GM12878 (cell line): ENCODE measurements around the gene MRPL53. TPM values are rescaled to one million over a fixed set of nuclear protein-coding genes. Genes with fewer than 3 reads are reported as not detected.

Experiments used
- ATAC-seq: fragments of 200-7000 bp; cut with Tn5 transposase; 3 replicates; pipeline ENCODE4 v1.9.1; 2020; ENCODE audit warnings: mild to moderate bottlenecking, moderate library complexity
- BruUV-seq: library from RNA; stranded (reverse); fragments of 400-500 nt; replicated peaks from 2 replicates; lab custom pipeline; 2021; lab: Mats Ljungman, UMichigan
- CTCF ChIA-PET: fragments of 300-600 bp; sonication (Branson Sonifier 250); formaldehyde crosslinking; extraction: SDS; loops from one replicate; lab custom pipeline; 2021; ENCODE audit warnings: inconsistent platforms; lab: Yijun Ruan, JAX
- POLR2A ChIA-PET: fragments of 350-600 bp; formaldehyde crosslinking; extraction: SDS; loops from one replicate; lab custom pipeline; 2021; ENCODE audit warnings: inconsistent platforms; lab: Charles Lee
- RAD21 ChIA-PET: fragments of 300-600 bp; sonication (Branson Sonifier 250); formaldehyde crosslinking; loops from one replicate; lab custom pipeline; 2023; ENCODE audit warnings: antibody characterized with exemption; ENCODE audit not compliant: unreplicated experiment; lab: Charles Lee
- SMC1A ChIA-PET: fragments of 300-600 bp; sonication (Branson Sonifier 250); formaldehyde crosslinking; loops from one replicate; lab custom pipeline; 2023; ENCODE audit not compliant: unreplicated experiment, uncharacterized antibody; lab: Charles Lee
- DNase-seq: peaks from one replicate; pipeline ENCODE4 v3.0.0-alpha.2; 2011; ENCODE audit warnings: low read depth, low spot score
- FAIRE-seq: peaks from 3 replicates; lab custom pipeline; 2011; peaks lifted over from hg19 to GRCh38; lab: Jason Lieb, UNC
- H2AFZ ChIP-seq: 2 replicates; pipeline ENCODE4 v1.6.0; 2011; ENCODE audit warnings: low read depth, low read length, control low read depth; ENCODE audit not compliant: control insufficient read depth
- H3K27ac ChIP-seq: 2 replicates; pipeline ENCODE4 v1.5.1; 2011; ENCODE audit warnings: control low read depth; ENCODE audit not compliant: control insufficient read depth, insufficient read depth
- H3K27me3 ChIP-seq, 2 experiments: replicated peaks in 1 of 2; 2 replicates each; pipeline versions ENCODE4 v1.6.0 to v1.6.1; 2011; ENCODE audit warnings: low read length in 1 of 2; ENCODE audit not compliant: control insufficient read depth in 2 of 2, insufficient read depth in 2 of 2
- H3K36me3 ChIP-seq, 2 experiments: 2 replicates each; pipeline ENCODE4 v1.5.1; 2011; ENCODE audit warnings: low read length in 1 of 2; ENCODE audit not compliant: control insufficient read depth in 2 of 2, insufficient read depth in 2 of 2
- H3K4me1 ChIP-seq: 2 replicates; pipeline ENCODE4 v1.6.1; 2011; ENCODE audit warnings: mild to moderate bottlenecking, low read length, moderate library complexity, mixed read lengths; ENCODE audit not compliant: control insufficient read depth, insufficient read depth
- H3K4me2 ChIP-seq: 2 replicates; pipeline ENCODE4 v1.6.0; 2011; ENCODE audit warnings: control low read depth; ENCODE audit not compliant: control insufficient read depth, insufficient read depth
- H3K4me3 ChIP-seq: fragments of 200-600 bp; sonication (generic); 2 replicates; pipeline ENCODE4 v1.5.1; 2016
- H3K79me2 ChIP-seq: 2 replicates; pipeline ENCODE4 v1.6.0; 2011; ENCODE audit warnings: low read length; ENCODE audit not compliant: control insufficient read depth, insufficient read depth
- H3K9ac ChIP-seq: 2 replicates; pipeline ENCODE4 v1.8.0; 2011; ENCODE audit warnings: low read length, control low read depth, mixed read lengths; ENCODE audit not compliant: control insufficient read depth, insufficient read depth
- H3K9me3 ChIP-seq: replicated peaks from 3 replicates; pipeline ENCODE4 v1.5.1; 2011; ENCODE audit warnings: mild to moderate bottlenecking, low read length; ENCODE audit not compliant: control insufficient read depth, insufficient read depth
- H4K20me1 ChIP-seq: 2 replicates; pipeline ENCODE4 v1.6.0; 2011; ENCODE audit not compliant: control insufficient read depth, insufficient read depth
- CBX3 ChIP-seq: fragments of 200-600 bp; sonication (generic); IDR thresholded peaks from 2 replicates; pipeline ENCODE4 v1.6.1; 2016; ENCODE audit warnings: low read depth, borderline replicate concordance
- E2F8 ChIP-seq: fragments of 450-650 bp; IDR thresholded peaks from 2 replicates; pipeline ENCODE4 v1.6.1; 2018; ENCODE audit warnings: mild to moderate bottlenecking, low read depth, moderate library complexity; ENCODE audit not compliant: partially characterized antibody
- EGR1 ChIP-seq, 2 experiments: IDR thresholded peaks; 1 replicate in 1 of 2; 2 replicates in 1 of 2; pipeline ENCODE4 v1.6.1; 2011 to 2012; ENCODE audit warnings: low read depth in 2 of 2, low read length in 2 of 2, borderline replicate concordance in 1 of 2, mild to moderate bottlenecking in 1 of 2, moderate library complexity in 1 of 2
- FOXK2 ChIP-seq: fragments of 450-650 bp; IDR thresholded peaks from 2 replicates; pipeline ENCODE4 v1.6.1; 2017; ENCODE audit warnings: mild to moderate bottlenecking, moderate library complexity
- HDAC6 ChIP-seq: fragments of 200-600 bp; sonication (generic); IDR thresholded peaks from one replicate; pipeline ENCODE4 v1.8.0; 2017; ENCODE audit warnings: antibody characterized with exemption; ENCODE audit not compliant: unreplicated experiment
- HDGF ChIP-seq: fragments of 450-650 bp; IDR thresholded peaks from 2 replicates; pipeline ENCODE4 v1.6.1; 2016; ENCODE audit warnings: antibody characterized with exemption
- MTA3 ChIP-seq: IDR thresholded peaks from 2 replicates; pipeline ENCODE4 v1.6.1; 2012; ENCODE audit warnings: low read length, inconsistent platforms, borderline replicate concordance
- NRF1 ChIP-seq: conservative IDR thresholded peaks from 2 replicates; pipeline ENCODE4 v1.6.1; 2011; ENCODE audit warnings: mild to moderate bottlenecking, low read depth, low read length, improper control_type of control experiment
- RAD51 ChIP-seq: fragments of 450-650 bp; IDR thresholded peaks from 2 replicates; pipeline ENCODE4 v1.6.1; 2016; ENCODE audit warnings: moderate library complexity, mild to moderate bottlenecking, inconsistent platforms
- RUNX3 ChIP-seq: IDR thresholded peaks from 2 replicates; pipeline ENCODE4 v1.6.1; 2012; ENCODE audit warnings: low read length, inconsistent platforms
- SREBF2 ChIP-seq: IDR thresholded peaks from 2 replicates; pipeline ENCODE4 v1.6.1; 2012; ENCODE audit warnings: mild to moderate bottlenecking, low read length
- YBX1 ChIP-seq: fragments of 450-650 bp; IDR thresholded peaks from 2 replicates; pipeline ENCODE4 v1.6.1; 2016; ENCODE audit warnings: antibody characterized with exemption
- ZNF274 ChIP-seq: IDR thresholded peaks from one replicate; pipeline ENCODE4 v1.8.0; 2011; ENCODE audit not compliant: insufficient read length, insufficient read depth
- WGBS: methylation state at CpG from one replicate; pipeline ENCODE4 v1.1.6; 2016; ENCODE audit warnings: low lambda C conversion rate; ENCODE audit not compliant: insufficient replicate concordance, insufficient coverage; ENCODE audit errors: missing lambda C conversion rate; 5-methylcytosine and 5-hydroxymethylcytosine counted together
- in situ Hi-C: fragments of 300-500 bp; cut with MboI; formaldehyde crosslinking; loops from 9 replicates; pipeline ENCODE4 v1.14.3; 2018; ENCODE audit warnings: mixed read lengths
- intact Hi-C: fragments of 100-400 bp; cut with micrococcal nuclease; formaldehyde crosslinking; loops from one replicate; pipeline ENCODE4 v1.14.2; 2022; ENCODE audit not compliant: unreplicated experiment
- polyA plus RNA-seq, 11 experiments: library from polyadenylated mRNA; depleted of rRNA in 4 of 11; unstranded in 6 of 11; stranded (reverse) in 5 of 11; fragments of >200 nt; fragmentation: Nextera tagmentation in 4 of 11; fragmentation: Illumina TruSeq in 1 of 11; extraction: Ambion mirVana in 4 of 11; extraction: Trizol in 1 of 11; gene quantifications; 1 replicate in 1 of 11; 2 replicates in 10 of 11; pipeline versions ENCODE4 v1.2.1 to v1.2.3, GENCODE V29; 2011 to 2016; ENCODE audit warnings: inconsistent platforms in 2 of 11, missing spikeins in 2 of 11, low read depth in 1 of 11
- total RNA-seq, 4 experiments: library from RNA; depleted of rRNA in 3 of 4; stranded (reverse); fragments of >200 nt in 3 of 4; fragmentation: Illumina TruSeq in 1 of 4; extraction: Trizol in 1 of 4; gene quantifications; 2 replicates each; pipeline versions ENCODE4 v1.2.1 to v1.2.3, GENCODE V29; 2013 to 2021

Gene MRPL53
- total and polyA plus RNA-seq, 10 of the 15 experiments (the other 5 are each of a cell fraction or from before 2014, with no cell fraction given): 15.1 to 167 (median 80.9) TPM

- ATAC-seq: no peak
- SMC1A ChIA-PET: no interaction called here
- no peak overlapping the region for H3K4me3 ChIP-seq
- H4K20me1 ChIP-seq: no peaks in the 10 kb centered on the region
- no peak overlapping the region for H3K27ac ChIP-seq
- no TSS peak for BruUV-seq
- no peak overlapping the region for H3K4me2 ChIP-seq
- H3K9ac ChIP-seq: no peak overlapping the region
- WGBS: 25% methylated on average over 31 of the region's 36 CpGs
- POLR2A ChIA-PET: interaction anchor here (1.0 kb wide), 1 partner anchor 79 kb away, joined by 3 read pairs; no protein-coding TSS in a partner anchor
- FAIRE-seq: no peak
- H3K4me1 ChIP-seq: peaks cover 18% of the 10 kb centered on the region; the same call in 1 of the 2 replicates
- no peaks in the 10 kb centered on the region for H3K36me3 ChIP-seq
- in situ Hi-C loops: no loop called here
- H3K79me2 ChIP-seq: no peaks in the 10 kb centered on the region
- RAD21 ChIA-PET: no interaction called here
- H3K9me3 ChIP-seq: no peaks in the 10 kb centered on the region; the same call in 2 of the 3 replicates
- TF ChIP-seq RAD51 (no peak), CBX3 (no peak), E2F8 (no peak), YBX1 (no peak), HDAC6 (no peak), RUNX3 (no peak), HDGF (no peak), SREBF2 (no peak), EGR1 (IDR thresholded peaks at IDR 0.05; ENCODE audit: borderline replicate concordance in 1 of 2, low read depth in 2 of 2, low read length in 2 of 2) (no peak), ZNF274 (no peak), NRF1 (no peak), MTA3 (no peak), FOXK2 (no peak)
- TF ChIP-seq, all 136 proteins: peak for 0
- CTCF ChIA-PET: interaction anchor here (1.1 kb wide), 1 partner anchor 9 kb away, joined by 3 read pairs; no protein-coding TSS in a partner anchor
- no peak for DNase-seq
- no peak overlapping the region for H2AFZ ChIP-seq
- intact Hi-C loops: no loop called here
- H3K27me3 ChIP-seq: peaks cover 18 to 31% of the 10 kb centered on the region in 2 experiments
Measured at GRCh38 chr2:74512744-74513604, 40.5 kb upstream of the MRPL53 start.
